SU-DHL-6 (cell line): ENCODE data around the gene SELENOV.

Experiments
- EZH2phosphoT487 ChIP-seq: fragments of 200-600 bp; sonication (generic), shearing (Covaris generic); conservative IDR thresholded peaks from 2 replicates; pipeline ENCODE4 v1.6.1; 2018; ENCODE audit warnings: mild to moderate bottlenecking, antibody characterized with exemption, low read length, moderate library complexity, mixed read lengths
- TF ChIP-seq, protein P1 (sequence below): fragments of 200-600 bp; sonication (generic); IDR thresholded peaks from one replicate; pipeline ENCODE4 v1.5.1; 2017; ENCODE audit warnings: antibody characterized with exemption, mild to moderate bottlenecking, low read length, moderate library complexity; ENCODE audit not compliant: insufficient read depth, poor library complexity, severe bottlenecking

- TF ChIP-seq, protein P1, sequence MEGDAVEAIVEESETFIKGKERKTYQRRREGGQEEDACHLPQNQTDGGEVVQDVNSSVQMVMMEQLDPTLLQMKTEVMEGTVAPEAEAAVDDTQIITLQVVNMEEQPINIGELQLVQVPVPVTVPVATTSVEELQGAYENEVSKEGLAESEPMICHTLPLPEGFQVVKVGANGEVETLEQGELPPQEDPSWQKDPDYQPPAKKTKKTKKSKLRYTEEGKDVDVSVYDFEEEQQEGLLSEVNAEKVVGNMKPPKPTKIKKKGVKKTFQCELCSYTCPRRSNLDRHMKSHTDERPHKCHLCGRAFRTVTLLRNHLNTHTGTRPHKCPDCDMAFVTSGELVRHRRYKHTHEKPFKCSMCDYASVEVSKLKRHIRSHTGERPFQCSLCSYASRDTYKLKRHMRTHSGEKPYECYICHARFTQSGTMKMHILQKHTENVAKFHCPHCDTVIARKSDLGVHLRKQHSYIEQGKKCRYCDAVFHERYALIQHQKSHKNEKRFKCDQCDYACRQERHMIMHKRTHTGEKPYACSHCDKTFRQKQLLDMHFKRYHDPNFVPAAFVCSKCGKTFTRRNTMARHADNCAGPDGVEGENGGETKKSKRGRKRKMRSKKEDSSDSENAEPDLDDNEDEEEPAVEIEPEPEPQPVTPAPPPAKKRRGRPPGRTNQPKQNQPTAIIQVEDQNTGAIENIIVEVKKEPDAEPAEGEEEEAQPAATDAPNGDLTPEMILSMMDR = no peak
- TF ChIP-seq EZH2phosphoT487 = no peak
Observed at GRCh38 chr19:39507715-39508364, 7.1 kb upstream of the SELENOV start.
